ENCODE data around the gene TBX18. TPM values are rescaled to one million over a fixed set of nuclear protein-coding genes. Genes with fewer than 3 reads are reported as not detected.

The TBX18 gene
- total RNA-seq, 3 donors from 2014 or later, result 0.23 to 1.7 (median 0.82) TPM

DNA sequence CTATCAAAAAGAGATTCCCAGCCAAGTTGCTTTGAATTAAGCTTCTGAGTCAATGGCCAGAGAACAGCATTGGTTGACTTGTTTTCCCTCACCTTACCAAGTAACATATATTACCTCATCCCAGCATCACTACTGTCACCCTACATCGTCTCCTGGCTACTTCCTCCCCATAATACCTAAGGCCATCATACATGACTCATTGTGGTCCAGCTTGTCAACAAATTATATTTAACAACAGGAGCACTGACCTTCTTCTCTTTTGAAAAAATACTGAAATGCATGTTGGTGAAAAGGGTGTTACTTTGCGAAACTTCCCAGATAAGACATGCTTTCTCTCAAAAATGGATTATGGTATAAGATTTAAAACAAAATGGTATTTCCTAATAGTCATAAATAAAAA, 106.9 kb downstream of the TBX18 start:
- H3K4me1 ChIP-seq (ENCODE audit: low read depth), result no peaks in the 10 kb centered on the region
- DNase-seq (no peak), ATAC-seq (no peak)
- TF ChIP-seq, protein P1, sequence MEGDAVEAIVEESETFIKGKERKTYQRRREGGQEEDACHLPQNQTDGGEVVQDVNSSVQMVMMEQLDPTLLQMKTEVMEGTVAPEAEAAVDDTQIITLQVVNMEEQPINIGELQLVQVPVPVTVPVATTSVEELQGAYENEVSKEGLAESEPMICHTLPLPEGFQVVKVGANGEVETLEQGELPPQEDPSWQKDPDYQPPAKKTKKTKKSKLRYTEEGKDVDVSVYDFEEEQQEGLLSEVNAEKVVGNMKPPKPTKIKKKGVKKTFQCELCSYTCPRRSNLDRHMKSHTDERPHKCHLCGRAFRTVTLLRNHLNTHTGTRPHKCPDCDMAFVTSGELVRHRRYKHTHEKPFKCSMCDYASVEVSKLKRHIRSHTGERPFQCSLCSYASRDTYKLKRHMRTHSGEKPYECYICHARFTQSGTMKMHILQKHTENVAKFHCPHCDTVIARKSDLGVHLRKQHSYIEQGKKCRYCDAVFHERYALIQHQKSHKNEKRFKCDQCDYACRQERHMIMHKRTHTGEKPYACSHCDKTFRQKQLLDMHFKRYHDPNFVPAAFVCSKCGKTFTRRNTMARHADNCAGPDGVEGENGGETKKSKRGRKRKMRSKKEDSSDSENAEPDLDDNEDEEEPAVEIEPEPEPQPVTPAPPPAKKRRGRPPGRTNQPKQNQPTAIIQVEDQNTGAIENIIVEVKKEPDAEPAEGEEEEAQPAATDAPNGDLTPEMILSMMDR (IDR thresholded peaks at IDR 0.05), result no peak
- intact Hi-C loops (cut with DNase I, micrococcal nuclease), result no loop called here
- H3K4me3 ChIP-seq, result no peak overlapping the region
- H3K36me3 ChIP-seq (ENCODE audit: low read depth), result no peaks in the 10 kb centered on the region
- H3K9me3 ChIP-seq, result no peaks in the 10 kb centered on the region

- intact Hi-C loops (cut with DNase I, micrococcal nuclease), result no loop called here
- Histone ChIP-seq H3K4me3 (no peak overlapping the region), H3K4me1 (ENCODE audit: low read depth) (no peaks in the 10 kb centered on the region), H3K36me3 (ENCODE audit: low read depth) (no peaks in the 10 kb centered on the region), H3K9me3 (no peaks in the 10 kb centered on the region)
- ATAC-seq (no peak), DNase-seq (no peak)
- TF ChIP-seq, protein P1 (IDR thresholded peaks at IDR 0.05), result no peak
Observed at GRCh38 chr6:84657025-84657424, 107.4 kb downstream of the TBX18 start.

DNA sequence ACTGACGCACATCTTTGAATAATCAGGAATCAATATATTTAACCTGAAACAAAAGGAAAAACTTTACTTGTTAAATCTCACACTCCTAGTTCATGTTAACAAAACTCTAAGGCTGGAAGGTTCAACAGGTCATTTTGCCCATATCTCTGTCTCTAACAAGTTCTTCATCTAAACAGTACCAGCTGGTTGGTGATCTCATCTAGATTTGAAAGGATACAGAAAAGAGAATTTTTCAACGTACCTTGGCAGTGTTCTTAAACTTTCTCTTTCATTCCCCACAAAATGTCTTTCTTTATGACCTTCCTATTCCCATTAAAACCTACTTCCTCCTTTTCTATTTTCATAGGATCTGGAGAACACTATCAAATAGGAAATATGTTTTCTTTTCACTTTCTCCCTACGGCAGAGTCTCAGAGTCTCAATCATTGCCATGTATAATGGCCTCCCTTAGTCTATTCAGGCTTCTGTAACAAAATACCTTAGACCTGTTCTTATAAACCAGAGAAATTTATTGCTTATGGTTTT, 111.3 kb downstream of the TBX18 start:
- no peaks in the 10 kb centered on the region for H3K4me1 ChIP-seq (ENCODE audit: low read depth)
- DNase-seq (no peak), ATAC-seq (no peak)
- intact Hi-C loops (cut with DNase I, micrococcal nuclease), result no loop called here
- no peaks in the 10 kb centered on the region for H3K36me3 ChIP-seq (ENCODE audit: low read depth)
- H3K9me3 ChIP-seq, result no peaks in the 10 kb centered on the region
- TF ChIP-seq, protein P1 (IDR thresholded peaks at IDR 0.05), result no peak
- H3K4me3 ChIP-seq, result no peak overlapping the region

GRCh38 chr6:84652356-84653026, 111.9 kb downstream of the TBX18 start:
- intact Hi-C loops (cut with DNase I, micrococcal nuclease), result no loop called here
- no peak for ATAC-seq
- no peaks in the 10 kb centered on the region for H3K9me3 ChIP-seq
- H3K4me3 ChIP-seq, result no peak overlapping the region
- H3K4me1 ChIP-seq (ENCODE audit: low read depth), result no peaks in the 10 kb centered on the region
- TF ChIP-seq, protein P1 (IDR thresholded peaks at IDR 0.05), result no peak
- no peaks in the 10 kb centered on the region for H3K36me3 ChIP-seq (ENCODE audit: low read depth)
- DNase-seq, result no peak

- Histone ChIP-seq H3K4me3 (no peak overlapping the region), H3K4me1 (ENCODE audit: low read depth) (no peaks in the 10 kb centered on the region), H3K9me3 (no peaks in the 10 kb centered on the region), H3K36me3 (ENCODE audit: low read depth) (no peaks in the 10 kb centered on the region)
- TF ChIP-seq, protein P1 (IDR thresholded peaks at IDR 0.05), result no peak
- intact Hi-C loops (cut with DNase I, micrococcal nuclease), result no loop called here
- no peak for DNase-seq
- no peak for ATAC-seq
Observed at GRCh38 chr6:84651583-84651982, 112.8 kb downstream of the TBX18 start.

All from mucosa of descending colon (tissue), 3 donors.